IMR-90 (cell line): ENCODE results near the gene HES6. TPM values are rescaled to one million over a fixed set of nuclear protein-coding genes. Genes with fewer than 3 reads are reported as not detected.

Experiments used
- ATAC-seq: fragments of 200-7000 bp; cut with Tn5 transposase; 2 replicates; pipeline ENCODE4 v1.9.1; 2020; ENCODE audit warnings: low read depth, mild to moderate bottlenecking, moderate library complexity
- BruUV-seq: library from RNA; stranded (reverse); fragments of 400-500 nt; replicated peaks from 2 replicates; lab custom pipeline; 2021; lab: Mats Ljungman, UMichigan
- CTCF ChIA-PET: fragments of 300-600 bp; formaldehyde crosslinking; extraction: SDS; loops from one replicate; lab custom pipeline; 2021; ENCODE audit warnings: antibody characterized with exemption; lab: Yijun Ruan, JAX
- POLR2A ChIA-PET: fragments of 300-600 bp; sonication (Branson Sonifier 250); formaldehyde crosslinking; loops from one replicate; lab custom pipeline; 2022; ENCODE audit warnings: antibody characterized with exemption; ENCODE audit not compliant: unreplicated experiment; lab: Charles Lee
- DNase-seq: peaks from one replicate; pipeline ENCODE4 v3.0.0; 2013
- H2AFZ ChIP-seq: replicated peaks from 2 replicates; pipeline ENCODE3; 2013; ENCODE audit warnings: low read length, mild to moderate bottlenecking; ENCODE audit not compliant: poor library complexity
- H2AK5ac ChIP-seq: 2 replicates; pipeline ENCODE4 v1.6.1; 2013; ENCODE audit warnings: low read depth, low read length, inconsistent platforms
- H2AK9ac ChIP-seq: replicated peaks from 2 replicates; pipeline ENCODE3; 2013; ENCODE audit warnings: mild to moderate bottlenecking, low read depth, low read length, moderate library complexity; ENCODE audit not compliant: poor library complexity
- H2BK120ac ChIP-seq: 2 replicates; pipeline ENCODE4 v1.6.1; 2013; ENCODE audit warnings: low read depth, low read length, inconsistent platforms
- H2BK15ac ChIP-seq: 3 replicates; pipeline ENCODE4 v1.6.1; 2013; ENCODE audit warnings: low read depth, low read length, inconsistent platforms
- H2BK20ac ChIP-seq: 2 replicates; pipeline ENCODE4 v1.6.1; 2013; ENCODE audit warnings: low read depth, mild to moderate bottlenecking, inconsistent platforms, low read length, moderate library complexity
- H2BK5ac ChIP-seq: 2 replicates; pipeline ENCODE4 v1.6.1; 2013; ENCODE audit warnings: mild to moderate bottlenecking, low read depth, low read length, inconsistent platforms; ENCODE audit not compliant: poor library complexity, severe bottlenecking
- H3K14ac ChIP-seq: replicated peaks from 2 replicates; pipeline ENCODE4 v1.6.1; 2013; ENCODE audit warnings: low read depth, low read length, inconsistent platforms
- H3K18ac ChIP-seq: 2 replicates; pipeline ENCODE4 v1.6.1; 2013; ENCODE audit warnings: low read depth, low read length, control low read depth
- H3K23ac ChIP-seq: 2 replicates; pipeline ENCODE4 v1.6.1; 2013; ENCODE audit warnings: low read depth, low read length, inconsistent platforms
- H3K27ac ChIP-seq: 2 replicates; pipeline ENCODE4 v1.5.1; 2013; ENCODE audit warnings: mild to moderate bottlenecking, control low read depth, low read length; ENCODE audit not compliant: insufficient read depth
- H3K27me3 ChIP-seq: 2 replicates; pipeline ENCODE4 v1.6.1; 2013; ENCODE audit warnings: low read length; ENCODE audit not compliant: control insufficient read depth, insufficient read depth
- H3K36me3 ChIP-seq: 2 replicates; pipeline ENCODE4 v1.6.1; 2013; ENCODE audit warnings: low read length, mixed read lengths; ENCODE audit not compliant: control insufficient read depth, insufficient read depth
- H3K4ac ChIP-seq: 2 replicates; pipeline ENCODE4 v1.6.1; 2013; ENCODE audit warnings: low read depth, low read length, inconsistent platforms
- H3K4me1 ChIP-seq: 2 replicates; pipeline ENCODE4 v1.6.1; 2013; ENCODE audit warnings: low read length, mixed read lengths; ENCODE audit not compliant: control insufficient read depth, insufficient read depth
- H3K4me2 ChIP-seq: 2 replicates; pipeline ENCODE4 v1.6.1; 2013; ENCODE audit warnings: low read depth, mild to moderate bottlenecking, control low read depth, low read length, moderate library complexity
- H3K4me3 ChIP-seq: 2 replicates; pipeline ENCODE4 v1.5.1; 2013; ENCODE audit warnings: low read depth, mild to moderate bottlenecking, control low read depth, low read length, moderate library complexity; ENCODE audit not compliant: insufficient read depth
- H3K56ac ChIP-seq: 2 replicates; pipeline ENCODE4 v1.6.1; 2013; ENCODE audit warnings: low read length, inconsistent platforms; ENCODE audit not compliant: insufficient read depth; ENCODE audit errors: extremely low read depth
- H3K79me1 ChIP-seq, 2 experiments: 2 replicates each; pipeline ENCODE4 v1.6.1; 2013; ENCODE audit warnings: low read length in 2 of 2, inconsistent platforms in 1 of 2, low read depth in 1 of 2
- H3K9ac ChIP-seq: 2 replicates; pipeline ENCODE4 v1.6.1; 2013; ENCODE audit warnings: low read depth, low read length, control low read depth
- H3K9me1 ChIP-seq: 2 replicates; pipeline ENCODE4 v1.6.1; 2013; ENCODE audit warnings: low read length, inconsistent platforms; ENCODE audit not compliant: insufficient read depth
- H3K9me3 ChIP-seq: 2 replicates; pipeline ENCODE4 v1.6.1; 2013; ENCODE audit warnings: low read length; ENCODE audit not compliant: control insufficient read depth, insufficient read depth
- H4K20me1 ChIP-seq: 2 replicates; pipeline ENCODE4 v1.6.1; 2013; ENCODE audit warnings: low read length, inconsistent platforms; ENCODE audit not compliant: insufficient read depth
- H4K5ac ChIP-seq: 2 replicates; pipeline ENCODE4 v1.6.1; 2013; ENCODE audit warnings: mild to moderate bottlenecking, low read depth, low read length, control low read depth
- H4K8ac ChIP-seq, 2 experiments: 2 replicates each; pipeline ENCODE4 v1.6.1; 2013; ENCODE audit warnings: low read depth in 2 of 2, low read length in 2 of 2, control low read depth in 1 of 2, inconsistent platforms in 1 of 2
- H4K91ac ChIP-seq: 2 replicates; pipeline ENCODE4 v1.6.1; 2013; ENCODE audit warnings: low read depth, low read length, inconsistent platforms; ENCODE audit not compliant: insufficient read depth
- BHLHE40 ChIP-seq: fragments of 150-350 bp; IDR thresholded peaks from 2 replicates; pipeline ENCODE4 v1.6.1; 2016; ENCODE audit warnings: mild to moderate bottlenecking, low read depth, low read length
- FOS ChIP-seq: fragments of 150-350 bp; IDR thresholded peaks from 2 replicates; pipeline ENCODE4 v1.6.1; 2016; ENCODE audit warnings: low read depth, low read length
- MXI1 ChIP-seq: IDR thresholded peaks from 2 replicates; pipeline ENCODE4 v1.6.1; 2012; ENCODE audit warnings: low read depth, mild to moderate bottlenecking, low read length, moderate library complexity, borderline replicate concordance
- NFE2L2 ChIP-seq: fragments of 150-350 bp; IDR thresholded peaks from 2 replicates; pipeline ENCODE4 v1.6.1; 2016; ENCODE audit warnings: low read depth, mild to moderate bottlenecking, low read length
- RCOR1 ChIP-seq: IDR thresholded peaks from 2 replicates; pipeline ENCODE4 v1.6.1; 2012; ENCODE audit warnings: mild to moderate bottlenecking, low read length, improper control_type of control experiment; ENCODE audit not compliant: insufficient replicate concordance
- RFX5 ChIP-seq: IDR thresholded peaks from 2 replicates; pipeline ENCODE4 v1.8.0; 2012; ENCODE audit warnings: low read depth, mild to moderate bottlenecking, low read length, moderate library complexity
- SMC3 ChIP-seq: fragments of 150-350 bp; IDR thresholded peaks from 2 replicates; pipeline ENCODE4 v1.6.1; 2016; ENCODE audit warnings: low read depth, mild to moderate bottlenecking, antibody characterized with exemption, low read length, moderate library complexity
- WGBS, 2 experiments: methylation state at CpG; one replicate each; pipeline versions ENCODE4 v1.1.5 to v1.1.7; 2013; ENCODE audit warnings: missing lambda C conversion rate in 2 of 2; ENCODE audit not compliant: insufficient read length in 1 of 2; ENCODE audit errors: extremely low coverage in 2 of 2; 5-methylcytosine and 5-hydroxymethylcytosine counted together
- dilution Hi-C: fragments of 300-500 bp; cut with HindIII; formaldehyde crosslinking; loops from one replicate; pipeline ENCODE4 v1.14.3; 2018; ENCODE audit warnings: low sequenced_read_pairs; ENCODE audit not compliant: unreplicated experiment
- in situ Hi-C: fragments of 300-500 bp; cut with MboI; formaldehyde crosslinking; loops from 3 replicates; pipeline ENCODE4 v1.14.3; 2019; ENCODE audit warnings: low sequenced_read_pairs, inconsistent platforms, mixed read lengths
- intact Hi-C: fragments of 100-400 bp; cut with micrococcal nuclease; formaldehyde crosslinking; loops from 2 replicates; pipeline ENCODE4 v1.10.0; 2022
- polyA plus RNA-seq, 3 experiments: library from polyadenylated mRNA; depleted of rRNA; stranded (reverse); fragments of >200 nt; gene quantifications; 2 replicates each; pipeline ENCODE4 v1.2.3, GENCODE V29; 2012; ENCODE audit warnings: low replicate concordance in 1 of 3
- total RNA-seq: library from RNA; depleted of rRNA; stranded (reverse); fragments of >200 nt; gene quantifications from 2 replicates; pipeline ENCODE4 v1.2.3, GENCODE V29; 2012

Gene HES6
- total and polyA plus RNA-seq, 2 of the 4 experiments (the other 2 are of a cell fraction): 1.3 to 3.3 TPM

DNA sequence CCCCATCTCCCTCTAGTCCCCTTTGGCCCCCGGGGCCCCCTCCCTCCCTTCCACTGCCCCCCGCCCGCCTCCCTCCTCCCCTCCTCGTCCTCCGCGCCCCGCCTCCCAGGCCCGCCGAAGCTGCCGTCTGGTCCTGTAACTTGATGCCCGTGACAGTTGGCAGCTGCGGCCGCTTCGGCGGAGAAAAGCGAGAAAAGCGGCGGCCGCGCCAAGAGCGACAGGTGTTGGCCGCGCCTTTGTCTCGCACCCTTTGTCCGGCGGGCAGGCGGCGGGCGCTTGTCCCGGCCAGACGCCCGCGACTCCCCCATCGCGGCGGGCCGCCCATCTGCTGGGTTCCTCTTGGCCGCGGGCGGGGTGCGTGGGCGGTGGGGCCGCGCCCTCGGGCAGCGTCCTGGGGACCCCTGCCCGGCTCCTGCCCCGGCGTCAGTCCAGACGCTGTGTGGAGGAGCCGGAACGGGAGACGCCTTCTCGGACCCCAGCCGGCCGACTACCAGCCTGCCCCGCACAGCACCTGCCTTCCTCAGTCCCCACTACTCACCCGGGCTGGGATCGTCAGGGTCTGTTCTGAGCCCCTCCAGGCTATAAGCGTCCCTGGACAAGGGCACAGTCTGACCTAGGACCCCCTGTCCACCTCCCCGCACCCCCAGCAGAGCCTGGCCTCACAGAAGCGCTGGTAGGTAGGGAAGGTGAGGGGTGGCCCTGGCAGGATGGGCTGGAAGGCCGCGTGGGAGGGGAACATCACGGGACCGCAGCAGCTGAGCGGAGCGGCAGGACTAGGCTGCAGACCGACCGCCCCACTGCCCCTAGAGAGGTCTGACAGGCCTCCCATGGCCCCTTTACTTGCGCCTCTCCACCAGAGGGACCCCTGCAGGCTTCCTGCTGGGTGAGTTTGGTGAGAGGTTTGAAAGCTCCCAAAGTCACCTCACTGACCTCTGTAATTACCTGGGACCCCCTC, 1.2 kb upstream of the HES6 start:
- CTCF ChIA-PET: no interaction called here
- dilution Hi-C loops: no loop called here
- no peak for ATAC-seq

More for the DNA sequence above, 1.2 kb upstream of the HES6 start:
- H3K4me3 ChIP-seq: no peak overlapping the region
- H3K4me1 ChIP-seq: peaks cover 2% of the 10 kb centered on the region; the same call in 1 of the 2 replicates
- POLR2A ChIA-PET: no interaction called here
- TF ChIP-seq FOS: no peak
- no peak for TF ChIP-seq MXI1
- TF ChIP-seq SMC3: no peak
- TF ChIP-seq NFE2L2: no peak
- no peak for TF ChIP-seq RFX5
- TF ChIP-seq RCOR1: peak; percentile 21
- TF ChIP-seq BHLHE40: no peak
- 14% methylated on average over 18 of the region's 71 CpGs; no CpG with 5 or more reads in 1 of the 2 experiments for WGBS, 2 experiments
- H2AFZ ChIP-seq: peak overlapping the region; percentile 60
- no peak overlapping the region for H3K14ac ChIP-seq
- intact Hi-C loops (loop anchor here (1.0 kb wide), 1 partner anchor 72 kb away; no protein-coding TSS in a partner anchor), in situ Hi-C loops (no loop called here)
- H3K18ac ChIP-seq: no peak overlapping the region
- H2BK120ac ChIP-seq: no peak overlapping the region
- no peak overlapping the region for H3K9ac ChIP-seq
- no peak for DNase-seq
- H3K36me3 ChIP-seq: peaks cover 2% of the 10 kb centered on the region; the same call in 1 of the 2 replicates
- no peak overlapping the region for H3K27ac ChIP-seq
- 0 out of 2 replicates have a peak, but pooled peaks cover 2% of the 10 kb centered on the region for H3K9me3 ChIP-seq
- no peak overlapping the region for H4K5ac ChIP-seq
- no peak overlapping the region for H2AK5ac ChIP-seq
- no peak overlapping the region for H2BK15ac ChIP-seq
- H4K20me1 ChIP-seq: no peaks in the 10 kb centered on the region
- no peak overlapping the region for H2BK5ac ChIP-seq
- no peak overlapping the region for H4K8ac ChIP-seq
- no peak overlapping the region for H3K4me2 ChIP-seq
- no peak overlapping the region for H3K4ac ChIP-seq
- no peak overlapping the region for H2AK9ac ChIP-seq
- no peaks in the 10 kb centered on the region for H3K9me1 ChIP-seq
- peaks cover 15% of the 10 kb centered on the region for H3K27me3 ChIP-seq
- H4K91ac ChIP-seq: no peak overlapping the region
- no peak overlapping the region for H3K23ac ChIP-seq
- H2BK20ac ChIP-seq: no peak overlapping the region
- no peak overlapping the region for H3K56ac ChIP-seq
- BruUV-seq: no TSS peak
- peaks cover 0 to 2% of the 10 kb centered on the region in 2 experiments; a peak in 1 of 4 replicates for H3K79me1 ChIP-seq
